Measurements from ENCODE around the gene PLCB3.
A peak's percentile ranks its signal among the peaks of the same experiment; 100 is the strongest.

The PLCB3 gene

DNA sequence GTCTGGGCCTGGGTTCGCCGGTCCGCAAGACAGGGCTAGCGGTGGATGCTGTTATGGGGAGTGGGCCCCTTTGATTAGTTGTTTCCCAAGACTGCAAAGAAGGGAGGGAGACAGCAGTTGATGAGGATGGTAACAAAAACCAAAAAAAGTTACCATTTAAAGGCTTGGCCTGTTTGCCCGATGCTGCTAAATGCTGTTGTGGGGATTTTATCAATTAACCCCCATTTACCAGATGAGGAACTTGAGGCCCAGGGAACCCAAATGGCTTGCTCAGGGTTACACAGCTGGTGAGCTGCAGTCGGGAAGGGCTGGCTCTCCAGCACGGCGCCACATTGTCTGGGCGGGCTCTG, 28.7 kb upstream of the PLCB3 start:
- DNase-seq: no peak

DNA sequence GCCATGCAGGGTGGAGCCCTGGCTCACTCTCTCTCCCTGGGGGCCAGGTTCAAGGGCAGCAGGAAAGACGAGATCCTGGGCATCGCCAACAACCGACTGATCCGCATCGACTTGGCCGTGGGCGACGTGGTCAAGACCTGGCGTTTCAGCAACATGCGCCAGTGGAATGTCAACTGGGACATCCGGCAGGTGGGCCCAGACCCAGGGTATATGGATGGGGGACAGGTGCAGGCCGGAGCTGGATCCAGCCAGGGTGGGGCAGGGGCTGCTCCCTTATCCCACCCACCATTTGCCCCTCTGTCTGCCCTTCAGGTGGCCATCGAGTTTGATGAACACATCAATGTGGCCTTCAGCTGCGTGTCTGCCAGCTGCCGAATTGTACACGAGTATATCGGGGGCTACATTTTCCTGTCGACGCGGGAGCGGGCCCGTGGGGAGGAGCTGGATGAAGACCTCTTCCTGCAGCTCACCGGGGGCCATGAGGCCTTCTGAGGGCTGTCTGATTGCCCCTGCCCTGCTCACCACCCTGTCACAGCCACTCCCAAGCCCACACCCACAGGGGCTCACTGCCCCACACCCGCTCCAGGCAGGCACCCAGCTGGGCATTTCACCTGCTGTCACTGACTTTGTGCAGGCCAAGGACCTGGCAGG, 28.2 kb upstream of the PLCB3 start:
- DNase-seq: no peak

DNA sequence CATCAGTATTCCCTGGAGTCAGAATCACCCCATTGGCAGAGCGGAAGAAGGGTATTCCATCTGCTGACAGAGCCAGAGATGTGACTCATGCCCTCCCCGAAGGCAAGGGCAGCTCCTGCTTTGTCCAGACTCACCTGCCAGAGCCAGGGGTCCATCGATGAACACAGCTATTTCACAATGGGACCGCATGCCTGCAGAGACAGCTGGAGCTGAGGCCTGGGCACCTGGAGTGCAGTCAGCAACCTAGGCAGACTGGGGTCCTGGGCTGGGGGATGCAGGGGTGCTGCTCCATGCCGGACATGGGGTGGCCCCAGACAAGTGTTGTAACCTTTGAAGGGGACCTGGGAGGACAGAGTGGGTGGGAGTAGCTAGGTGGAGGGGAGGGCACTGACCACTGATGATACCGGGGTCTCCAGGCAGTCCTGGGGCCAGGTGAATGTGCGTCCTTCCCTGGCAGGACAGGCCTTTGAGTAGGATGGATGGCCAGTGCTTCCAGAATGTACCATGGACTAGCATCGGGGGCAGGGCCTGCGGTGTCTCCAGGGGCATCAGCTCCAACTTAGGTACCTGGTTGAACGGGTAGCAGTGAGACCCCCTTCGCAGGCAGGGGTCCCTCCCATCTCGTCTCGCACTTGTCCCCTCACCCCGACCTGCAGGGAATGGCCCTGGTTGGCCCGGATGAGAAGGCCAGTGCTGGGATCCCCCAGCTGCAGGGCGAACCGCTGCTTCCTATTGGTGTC, 27.0 kb upstream of the PLCB3 start:
- no peak for DNase-seq

DNA sequence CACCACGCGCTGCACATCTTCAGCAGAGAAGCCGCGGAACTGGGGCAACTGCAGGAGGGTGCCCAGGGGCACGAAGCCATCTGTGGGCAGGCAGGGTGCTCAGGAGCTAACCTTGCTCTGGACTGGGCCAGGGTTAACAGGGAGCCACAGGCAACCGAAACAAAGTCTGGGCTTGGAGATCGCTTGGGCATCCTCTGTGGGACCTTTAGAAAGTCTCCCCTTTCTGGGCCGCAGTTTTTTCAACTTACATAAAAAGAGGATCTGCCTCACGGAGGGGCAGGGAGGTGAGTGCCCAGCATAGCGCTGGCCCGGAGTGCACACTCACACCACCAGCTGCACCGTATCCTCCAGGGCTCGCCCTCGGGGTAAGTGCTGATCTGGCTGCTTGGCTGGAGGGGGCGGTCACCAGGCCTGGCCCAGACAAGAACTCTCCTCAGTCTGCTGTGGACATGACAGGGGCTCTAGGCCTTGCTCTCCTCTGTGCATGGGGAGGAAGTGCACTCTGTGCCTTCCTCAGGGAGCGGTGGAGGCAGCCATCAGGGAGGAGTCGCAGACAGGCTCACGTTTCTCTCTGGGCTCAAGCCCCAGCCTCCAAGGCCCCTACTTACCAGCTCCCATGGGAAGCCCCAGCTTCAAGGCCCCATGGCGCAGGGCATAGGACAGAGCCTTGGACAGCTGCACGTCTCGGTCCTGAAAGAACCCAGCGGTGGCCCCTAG, 26.3 kb upstream of the PLCB3 start:
- no peak for DNase-seq

DNA sequence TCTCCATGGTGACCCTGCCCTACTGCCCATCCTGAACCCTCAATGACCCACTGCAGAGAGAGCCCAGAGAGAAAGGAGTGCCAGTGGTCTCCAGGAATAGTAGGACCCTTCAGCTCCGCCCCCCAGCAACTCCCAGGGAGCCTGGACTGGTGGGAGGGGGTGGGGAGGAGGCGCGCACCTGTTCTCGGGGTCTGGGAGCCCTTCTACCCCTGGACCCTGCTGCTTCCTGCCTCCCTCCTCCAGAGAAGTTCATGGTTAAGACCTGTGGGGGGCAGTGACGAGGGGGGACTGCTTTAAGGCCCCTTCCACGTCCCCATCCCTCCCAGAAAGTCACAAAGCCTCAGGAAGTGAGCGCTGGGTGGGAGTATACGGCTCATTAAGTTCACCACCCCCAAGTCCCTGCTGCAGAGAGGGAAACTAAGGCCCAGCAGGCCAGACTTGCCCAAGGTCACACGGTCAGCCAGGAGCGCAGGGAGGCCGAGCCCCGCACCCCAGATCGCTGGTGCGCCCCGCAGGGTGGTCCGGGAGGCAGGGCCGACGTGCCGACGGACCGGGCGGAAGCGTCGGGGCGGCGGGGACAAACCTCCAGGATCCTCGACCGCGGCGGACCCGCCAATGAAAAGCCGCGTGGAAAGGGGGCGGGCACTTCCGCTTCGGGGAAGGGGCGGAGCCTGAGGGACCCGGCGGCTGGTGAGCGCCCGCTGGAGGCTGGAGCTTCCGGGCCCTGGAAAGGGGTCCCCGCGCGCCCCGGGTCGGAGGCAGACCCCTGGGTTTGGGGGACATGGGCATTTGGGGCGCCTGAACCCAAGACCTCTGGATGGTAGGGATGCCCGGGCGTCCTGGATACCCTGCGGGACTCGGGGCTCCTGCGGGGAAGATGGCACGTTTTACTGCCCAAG, 25.5 kb upstream of the PLCB3 start, which contains the start of the genes NUDT22 and TRPT1:
NUDT22 (plus strand) TSS at position 667 of the 899 bp plus-strand sequence. CDS start 379 bp downstream, outside the sequence.
TRPT1 (minus strand) TSS at position 579 of the 899 bp plus-strand sequence; CDS start at position 253, 326 bp downstream.
- peak; percentile 93 for DNase-seq

DNA sequence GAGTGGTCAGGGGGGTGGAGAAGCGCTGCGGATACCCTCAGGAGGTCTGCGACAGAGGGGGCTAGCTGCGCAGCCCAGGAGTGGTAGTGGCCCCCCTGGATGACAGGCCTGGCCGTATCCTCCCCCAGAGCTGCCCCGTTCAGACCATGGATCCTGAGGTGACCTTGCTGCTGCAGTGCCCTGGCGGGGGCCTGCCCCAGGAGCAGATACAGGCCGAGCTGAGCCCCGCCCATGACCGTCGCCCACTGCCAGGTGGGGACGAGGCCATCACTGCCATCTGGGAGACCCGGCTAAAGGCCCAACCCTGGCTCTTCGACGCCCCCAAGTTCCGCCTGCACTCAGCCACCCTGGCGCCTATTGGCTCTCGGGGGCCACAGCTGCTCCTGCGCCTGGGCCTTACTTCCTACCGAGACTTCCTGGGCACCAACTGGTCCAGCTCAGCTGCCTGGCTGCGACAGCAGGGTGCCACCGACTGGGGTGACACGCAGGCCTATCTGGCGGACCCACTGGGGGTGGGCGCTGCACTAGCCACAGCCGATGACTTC, 24.8 kb upstream of the PLCB3 start:
- peak; percentile 62 for DNase-seq

DNA sequence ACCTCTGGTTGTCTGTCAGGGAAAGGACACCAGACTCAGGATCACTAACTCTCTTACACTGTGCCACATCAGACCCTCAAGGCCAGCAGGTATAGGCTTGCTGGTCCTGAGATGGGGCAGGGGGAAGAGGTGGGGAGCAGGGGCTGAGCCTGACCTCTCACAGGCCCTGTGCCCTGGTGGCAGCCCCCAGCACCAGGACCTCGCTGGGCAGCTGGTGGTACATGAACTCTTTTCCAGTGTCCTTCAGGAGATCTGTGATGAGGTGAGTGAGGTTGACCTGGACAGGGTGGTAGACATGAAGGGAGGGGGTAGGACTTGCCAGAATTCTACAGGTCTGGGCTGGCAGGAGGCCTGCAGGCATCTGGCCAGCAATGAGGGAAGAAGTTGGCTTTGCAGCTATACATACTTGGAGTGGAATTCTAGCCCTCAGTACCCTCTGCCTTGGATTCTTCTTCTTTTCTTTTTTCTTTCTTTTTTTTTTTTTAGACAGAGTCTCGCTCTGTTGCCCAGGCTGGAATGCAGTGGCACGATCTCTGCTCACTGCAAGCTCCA, 23.8 kb upstream of the PLCB3 start:
- DNase-seq: no peak

DNA sequence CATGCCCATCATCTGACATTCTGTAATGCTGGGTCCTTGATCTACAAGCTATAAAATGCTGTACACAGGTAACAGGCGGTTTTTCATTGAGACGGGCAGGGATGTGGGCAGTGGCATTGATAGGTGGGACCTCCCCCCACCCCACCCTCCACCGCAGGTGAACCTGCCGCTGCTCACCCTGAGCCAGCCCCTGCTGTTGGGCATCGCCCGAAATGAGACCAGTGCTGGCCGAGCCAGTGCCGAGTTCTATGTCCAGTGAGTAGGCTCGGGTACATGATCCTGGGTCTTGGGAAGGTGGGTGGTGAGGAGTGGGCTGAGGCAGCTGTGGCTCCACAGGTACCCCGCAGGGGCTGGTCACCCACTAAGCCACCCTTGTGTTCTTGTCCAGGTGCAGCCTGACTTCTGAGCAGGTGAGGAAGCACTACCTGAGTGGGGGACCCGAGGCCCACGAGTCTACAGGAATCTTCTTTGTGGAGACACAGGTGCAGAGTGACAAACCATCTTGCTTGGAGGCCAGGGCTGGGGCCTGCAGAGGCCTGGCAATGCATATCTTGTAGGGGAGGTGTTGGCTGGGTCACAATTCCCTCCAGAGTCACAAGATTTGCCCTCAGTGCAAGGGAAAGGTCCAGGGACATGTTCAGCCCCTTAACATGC, 22.1 kb upstream of the PLCB3 start:
- no peak for DNase-seq

DNA sequence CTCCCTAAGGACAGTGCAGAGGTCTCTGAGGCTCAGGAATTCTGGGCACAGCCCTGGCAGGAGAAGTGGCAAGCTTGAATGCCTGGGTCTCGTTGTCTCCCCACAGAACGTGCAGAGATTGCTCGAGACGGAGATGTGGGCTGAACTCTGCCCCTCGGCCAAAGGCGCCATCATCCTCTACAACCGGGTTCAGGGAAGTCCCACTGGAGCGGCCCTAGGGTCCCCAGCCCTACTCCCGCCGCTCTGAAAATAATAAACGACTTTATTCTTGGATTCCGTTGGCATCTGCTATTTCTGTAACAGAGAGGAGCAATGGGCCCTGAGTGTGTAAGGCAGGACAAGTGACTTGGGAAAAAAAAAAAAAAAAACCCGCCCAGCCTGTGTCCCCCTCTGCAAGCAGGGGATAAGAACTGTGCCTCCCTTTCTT, 21.6 kb upstream of the PLCB3 start:
- DNase-seq: no peak

DNA sequence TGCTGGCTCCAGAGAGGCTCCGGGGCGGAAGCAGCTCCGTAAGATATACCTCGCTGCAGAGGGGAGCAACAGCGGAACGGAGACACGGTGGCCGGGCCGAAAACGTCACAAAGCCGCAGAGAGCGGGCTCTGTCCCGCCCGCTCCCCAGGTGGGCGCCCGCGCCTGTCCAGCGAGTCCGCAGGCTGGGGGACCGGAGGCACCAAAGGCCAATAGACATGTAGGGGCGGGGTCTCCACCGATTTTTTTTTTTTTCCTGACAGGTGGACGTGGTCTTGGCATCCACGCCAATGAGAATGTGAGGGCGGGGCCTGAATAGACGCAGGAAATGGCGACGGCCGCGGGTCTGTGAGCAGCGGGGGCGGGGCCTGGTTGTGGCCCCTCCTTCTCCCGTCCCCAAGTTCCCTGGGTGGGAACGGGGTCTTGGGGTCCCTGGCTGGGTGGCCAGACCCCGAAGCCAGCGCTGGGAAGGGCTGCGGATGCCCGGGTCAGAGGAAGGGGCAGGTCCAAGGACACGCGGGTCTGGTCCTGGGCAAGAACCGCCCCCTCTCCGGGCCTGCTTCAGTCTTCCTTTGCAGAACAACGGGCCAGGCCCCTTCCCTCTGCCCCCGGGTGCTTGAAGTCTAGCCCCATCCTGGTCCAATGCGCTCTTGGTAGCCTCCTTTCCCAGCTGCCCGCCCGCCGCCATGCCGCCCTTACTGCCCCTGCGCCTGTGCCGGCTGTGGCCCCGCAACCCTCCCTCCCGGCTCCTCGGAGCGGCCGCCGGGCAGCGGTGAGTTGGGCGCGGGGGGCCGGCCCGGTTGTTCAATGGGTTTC, 21.0 kb upstream of the PLCB3 start, which contains the start of gene DNAJC4:
DNAJC4 (plus strand) TSS at position 378 of the 814 bp plus-strand sequence; CDS start at position 685, 307 bp downstream.
- peak; percentile 91 for DNase-seq

DNA sequence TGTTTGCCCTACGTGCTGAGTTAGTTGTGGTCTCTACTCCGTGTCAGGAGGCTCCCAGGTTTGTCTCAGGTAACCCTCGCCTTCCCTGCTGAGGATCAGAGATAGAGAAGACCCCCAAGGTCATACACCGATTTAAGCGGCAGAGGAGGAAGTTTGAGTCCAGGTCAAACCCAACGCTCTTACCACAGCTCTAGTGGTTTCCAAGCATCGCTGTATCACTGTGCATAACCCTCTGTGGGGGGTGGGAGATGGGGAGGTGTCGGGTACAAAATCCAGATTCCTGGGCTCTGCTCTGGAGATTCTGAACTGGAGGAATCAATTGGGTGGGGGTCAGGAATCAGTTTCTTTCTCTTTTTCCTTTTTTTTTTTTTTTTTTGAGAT, 20.4 kb upstream of the PLCB3 start:
- DNase-seq: no peak

DNA sequence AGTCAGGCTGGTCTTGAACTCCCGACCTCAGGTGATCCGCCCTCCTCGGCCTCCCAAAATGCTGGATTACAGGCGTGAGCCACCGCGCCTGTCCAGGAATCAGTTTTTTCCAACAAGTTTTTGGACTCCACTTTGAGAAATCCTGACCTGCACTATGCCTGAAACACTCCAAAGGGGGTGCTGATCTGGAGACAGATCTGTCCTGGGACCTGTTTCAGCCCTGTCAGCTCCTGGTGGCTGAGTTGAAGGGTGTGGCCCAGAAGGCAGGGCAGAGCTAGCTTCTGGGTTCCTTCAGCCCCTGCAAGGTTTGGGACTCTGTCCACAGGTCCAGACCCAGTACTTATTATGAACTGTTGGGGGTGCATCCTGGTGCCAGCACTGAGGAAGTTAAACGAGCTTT, 19.8 kb upstream of the PLCB3 start:
- no peak for DNase-seq

DNA sequence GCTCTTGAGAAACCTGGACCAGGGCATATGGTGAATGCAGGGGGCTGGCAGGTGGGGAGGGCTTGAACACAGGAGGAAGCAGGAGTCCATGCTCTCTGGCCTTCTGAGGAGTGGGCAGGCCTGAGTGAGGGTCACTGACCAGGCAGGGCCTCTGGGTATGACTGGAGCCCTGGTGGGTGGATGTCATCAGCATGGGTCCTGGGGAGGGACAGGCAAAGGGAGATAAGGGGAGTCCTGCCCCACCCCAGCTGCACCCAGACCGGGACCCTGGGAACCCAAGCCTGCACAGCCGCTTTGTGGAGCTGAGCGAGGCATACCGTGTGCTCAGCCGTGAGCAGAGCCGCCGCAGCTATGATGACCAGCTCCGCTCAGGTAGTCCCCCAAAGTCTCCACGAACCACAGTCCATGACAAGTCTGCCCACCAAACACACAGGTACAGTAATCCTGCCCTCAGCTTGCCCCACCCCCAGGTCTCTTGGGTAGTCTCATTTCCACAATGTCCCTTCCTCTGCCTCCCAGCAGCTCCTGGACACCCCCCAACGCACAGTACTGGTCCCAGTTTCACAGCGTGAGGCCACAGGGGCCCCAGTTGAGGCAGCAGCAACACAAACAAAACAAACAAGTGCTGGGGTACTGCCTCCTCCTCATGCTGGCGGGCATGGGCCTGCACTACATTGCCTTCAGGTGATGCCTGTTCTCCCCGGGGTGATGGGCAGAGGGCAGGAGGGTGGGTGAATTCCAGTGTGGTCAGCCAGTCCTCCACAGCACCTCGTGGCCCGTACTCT, 19.0 kb upstream of the PLCB3 start:
- DNase-seq: no peak

DNA sequence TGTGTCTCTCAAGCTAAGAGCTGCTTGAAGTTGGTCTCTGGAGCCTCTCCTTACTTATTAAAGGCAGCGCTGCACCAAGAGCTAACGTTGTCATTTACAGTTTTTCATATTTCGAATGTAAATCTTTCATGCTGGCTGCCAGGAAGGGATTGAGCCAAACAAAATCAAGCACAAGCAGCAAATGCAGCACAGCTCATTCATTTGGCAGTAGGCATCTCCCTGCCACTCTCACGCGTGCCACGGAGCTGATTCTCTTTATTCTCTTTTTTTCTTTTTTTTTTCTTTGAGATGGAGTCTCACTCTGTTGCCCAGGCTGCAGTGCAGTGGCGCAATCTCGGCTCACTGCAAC, 18.4 kb upstream of the PLCB3 start:
- no peak for DNase-seq

DNA sequence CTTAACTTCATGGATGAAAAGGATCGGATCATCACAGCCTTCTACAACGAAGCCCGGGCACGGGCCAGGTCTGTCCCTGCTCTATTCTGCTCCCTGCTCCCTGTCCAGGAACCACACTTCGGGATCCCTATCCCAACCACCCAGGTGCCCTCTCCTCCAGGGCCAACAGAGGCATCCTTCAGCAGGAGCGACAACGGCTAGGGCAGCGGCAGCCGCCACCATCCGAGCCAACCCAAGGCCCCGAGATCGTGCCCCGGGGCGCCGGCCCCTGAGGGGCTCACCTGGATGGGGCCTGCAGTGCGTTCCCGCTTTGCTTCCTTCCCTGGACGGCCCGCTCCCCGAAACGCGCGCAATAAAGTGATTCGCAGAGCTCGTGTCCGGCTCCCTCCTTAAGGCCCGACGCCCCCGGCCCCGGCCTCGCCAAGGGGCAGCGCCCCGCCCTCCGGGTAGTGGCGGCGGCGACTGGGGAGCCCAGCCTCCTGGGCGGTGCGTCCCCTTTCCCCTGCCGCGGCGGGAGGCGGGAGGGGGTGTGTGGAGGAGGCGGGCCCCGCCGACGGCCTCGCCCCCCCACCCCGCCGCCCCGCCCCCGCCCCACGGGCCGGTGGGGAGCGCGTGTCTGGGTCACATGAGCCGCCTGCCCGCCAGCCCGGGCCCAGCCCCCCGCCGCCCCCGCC, 17.3 kb upstream of the PLCB3 start, which contains the start of gene VEGFB:
VEGFB (plus strand) TSS at position 672 of the 674 bp plus-strand sequence. CDS start 250 bp downstream, outside the sequence.
- DNase-seq: peak; percentile 64

DNA sequence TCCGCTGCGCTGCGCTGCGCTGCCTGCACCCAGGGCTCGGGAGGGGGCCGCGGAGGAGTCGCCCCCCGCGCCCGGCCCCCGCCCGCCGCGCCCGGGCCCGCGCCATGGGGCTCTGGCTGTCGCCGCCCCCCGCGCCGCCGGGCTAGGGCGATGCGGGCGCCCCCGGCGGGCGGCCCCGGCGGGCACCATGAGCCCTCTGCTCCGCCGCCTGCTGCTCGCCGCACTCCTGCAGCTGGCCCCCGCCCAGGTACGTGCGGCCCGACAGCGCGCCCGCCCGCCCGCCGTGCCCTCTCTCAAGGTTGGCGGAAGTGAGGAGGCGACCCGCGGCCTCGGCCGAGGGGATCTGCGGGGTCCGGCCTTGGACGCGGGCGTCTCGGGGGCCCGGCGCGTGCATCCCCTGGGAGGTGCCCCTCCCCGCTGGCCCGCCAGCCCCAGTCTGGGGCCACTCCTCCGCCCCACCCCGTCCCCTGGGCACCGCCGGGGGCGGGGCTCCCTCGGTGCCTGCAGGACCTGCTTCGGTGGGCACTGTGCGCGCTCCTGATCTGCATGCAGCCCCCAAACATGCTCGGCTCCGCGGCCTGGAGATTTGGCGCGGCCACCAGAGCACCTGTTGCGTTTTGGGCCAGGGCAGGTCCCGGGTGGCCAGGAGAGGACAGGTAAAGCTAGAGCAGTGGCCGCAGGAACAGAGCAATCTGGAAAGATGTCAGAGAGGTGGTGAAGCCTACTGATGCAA, 16.5 kb upstream of the PLCB3 start:
- no peak for DNase-seq

DNA sequence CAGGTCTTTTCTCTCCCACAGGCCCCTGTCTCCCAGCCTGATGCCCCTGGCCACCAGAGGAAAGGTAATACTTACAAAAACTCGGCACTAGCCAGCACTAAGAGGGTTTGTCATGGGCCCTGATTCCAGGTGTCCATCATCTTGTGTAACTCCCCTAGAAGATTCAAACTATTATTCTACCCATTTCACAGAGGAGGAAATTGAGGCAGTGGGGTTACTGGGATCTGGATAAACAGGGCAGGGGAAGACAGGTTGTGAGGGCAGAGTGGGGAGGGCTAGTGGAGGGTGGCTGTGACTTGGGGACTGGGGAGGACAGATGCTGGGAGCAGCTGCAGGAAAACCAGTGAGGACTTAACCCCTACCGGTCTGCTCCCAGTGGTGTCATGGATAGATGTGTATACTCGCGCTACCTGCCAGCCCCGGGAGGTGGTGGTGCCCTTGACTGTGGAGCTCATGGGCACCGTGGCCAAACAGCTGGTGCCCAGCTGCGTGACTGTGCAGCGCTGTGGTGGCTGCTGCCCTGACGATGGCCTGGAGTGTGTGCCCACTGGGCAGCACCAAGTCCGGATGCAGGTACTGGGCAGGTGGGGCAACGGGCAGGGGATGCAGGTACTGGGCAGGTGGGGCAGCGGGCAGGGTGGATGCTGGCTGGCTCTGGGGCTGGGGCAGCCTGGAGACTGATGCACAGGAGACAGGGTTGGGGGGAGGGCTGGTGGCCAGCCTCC, 15.7 kb upstream of the PLCB3 start:
- no peak for DNase-seq
